Panc1 (cell line): ENCODE data around the gene RPL7L1. TPM values are rescaled to one million over a fixed set of nuclear protein-coding genes. Genes with fewer than 3 reads are reported as not detected.

Source experiments
- ATAC-seq: fragments of 200-7000 bp; cut with Tn5 transposase; 2 replicates; pipeline ENCODE4 v1.9.1; 2020; ENCODE audit warnings: mild to moderate bottlenecking, moderate library complexity
- BruUV-seq: library from RNA; stranded (reverse); fragments of 400-500 nt; replicated peaks from 2 replicates; lab custom pipeline; 2021; lab: Mats Ljungman, UMichigan
- CTCF ChIA-PET: fragments of 300-600 bp; sonication (Branson Sonifier 250); formaldehyde crosslinking; loops from one replicate; lab custom pipeline; 2022; ENCODE audit warnings: antibody characterized with exemption; lab: Charles Lee
- POLR2A ChIA-PET: fragments of 300-600 bp; sonication (Branson Sonifier 250); formaldehyde crosslinking; loops from one replicate; lab custom pipeline; 2022; ENCODE audit warnings: antibody characterized with exemption; lab: Charles Lee
- DNase-seq: peaks from one replicate; pipeline ENCODE4 v3.0.0-alpha.2; 2010; ENCODE audit warnings: low read depth, low spot score
- H3K27ac ChIP-seq: 2 replicates; pipeline ENCODE4 v1.5.1; 2011; ENCODE audit warnings: mild to moderate bottlenecking, low read length, inconsistent platforms
- H3K27me3 ChIP-seq: fragments of 200-500 bp; sonication (Bioruptor generic); 2 replicates; pipeline ENCODE4 v1.6.0; 2014; ENCODE audit warnings: low read length, inconsistent platforms; ENCODE audit not compliant: control insufficient read depth, insufficient read depth
- H3K36me3 ChIP-seq: fragments of 200-500 bp; sonication (Bioruptor generic); 2 replicates; pipeline ENCODE4 v1.5.1; 2014; ENCODE audit warnings: inconsistent platforms, mild to moderate bottlenecking, low read length, moderate library complexity; ENCODE audit not compliant: control insufficient read depth, insufficient read depth
- H3K4me1 ChIP-seq: 2 replicates; pipeline ENCODE4 v1.5.1; 2011; ENCODE audit warnings: inconsistent platforms, mild to moderate bottlenecking, low read length, moderate library complexity; ENCODE audit not compliant: control insufficient read depth, insufficient read depth
- H3K4me3 ChIP-seq, 2 experiments: 2 replicates each; pipeline ENCODE4 v1.5.1; 2011 to 2012; ENCODE audit warnings: low read depth in 2 of 2, low read length in 2 of 2, mild to moderate bottlenecking in 2 of 2, inconsistent platforms in 1 of 2, moderate library complexity in 1 of 2
- H3K9me3 ChIP-seq: fragments of 200-500 bp; sonication (Bioruptor generic); 2 replicates; pipeline ENCODE4 v1.5.1; 2014; ENCODE audit warnings: low read depth, mild to moderate bottlenecking, inconsistent platforms, low read length, moderate library complexity; ENCODE audit not compliant: control insufficient read depth, insufficient read depth
- POLR2AphosphoS5 ChIP-seq: IDR thresholded peaks from 2 replicates; pipeline ENCODE4 v1.6.1; 2012; ENCODE audit warnings: mild to moderate bottlenecking, low read depth, low read length, moderate library complexity
- REST ChIP-seq, 2 experiments: IDR thresholded peaks; 2 replicates each; pipeline ENCODE4 v1.6.1; 2011 to 2012; ENCODE audit warnings: low read depth in 2 of 2, control low read depth in 1 of 2, low read length in 1 of 2, mild to moderate bottlenecking in 1 of 2, moderate library complexity in 1 of 2; ENCODE audit not compliant: insufficient read depth in 1 of 2
- SIN3A ChIP-seq: IDR thresholded peaks from 2 replicates; pipeline ENCODE4 v1.6.1; 2012; ENCODE audit warnings: low read depth, mild to moderate bottlenecking, low read length, moderate library complexity, borderline replicate concordance; ENCODE audit not compliant: insufficient read depth
- TCF7L2 ChIP-seq: IDR thresholded peaks from 2 replicates; pipeline ENCODE4 v1.6.1; 2011; ENCODE audit warnings: mild to moderate bottlenecking, low read depth, low read length, inconsistent platforms
- in situ Hi-C: cut with HindIII; loops from 2 replicates; pipeline ENCODE4 v1.10.0; 2016; ENCODE audit warnings: low sequenced_read_pairs, low pct_unique_long_range_greater_than_20kb
- intact Hi-C: fragments of 100-400 bp; cut with micrococcal nuclease; formaldehyde crosslinking; loops from one replicate; pipeline ENCODE4 v1.10.0; 2022; ENCODE audit not compliant: unreplicated experiment
- total RNA-seq: library from RNA; stranded (reverse); gene quantifications from one replicate; pipeline ENCODE4 v1.2.1, GENCODE V29; 2021; ENCODE audit not compliant: unreplicated experiment
- TF ChIP-seq, protein P1 (sequence below): fragments of 450-650 bp; IDR thresholded peaks from 2 replicates; pipeline ENCODE4 v1.5.1; 2017; ENCODE audit warnings: mild to moderate bottlenecking

RPL7L1 gene
- total RNA-seq, 1 experiment from 2014 or later, result 109 TPM

DNA sequence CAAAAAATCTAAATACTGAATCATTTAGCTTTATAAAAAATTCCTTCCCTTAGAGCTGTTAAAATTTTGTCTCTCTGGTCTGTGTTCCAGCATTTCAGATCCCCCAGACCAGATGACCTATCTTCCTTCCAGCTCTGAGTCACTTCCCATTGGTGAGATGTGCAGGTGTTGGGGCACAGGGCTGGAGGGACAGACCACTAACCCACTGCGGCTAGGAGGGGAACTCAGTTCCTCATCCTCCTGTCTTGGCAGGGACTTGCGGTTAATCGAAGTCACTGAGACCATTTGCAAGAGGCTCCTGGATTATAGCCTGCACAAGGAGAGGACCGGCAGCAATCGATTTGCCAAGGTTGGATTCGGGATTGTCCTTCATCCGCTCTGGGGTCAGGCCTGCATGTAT, 55.9 kb downstream of the RPL7L1 start:
- no peak for TF ChIP-seq SIN3A
- no peak for TF ChIP-seq POLR2AphosphoS5
- no peak for TF ChIP-seq REST (IDR thresholded peaks at IDR 0.05; ENCODE audit: insufficient read depth in 1 of 2, low read depth in 2 of 2, low read length in 1 of 2)
- TF ChIP-seq, protein P1, sequence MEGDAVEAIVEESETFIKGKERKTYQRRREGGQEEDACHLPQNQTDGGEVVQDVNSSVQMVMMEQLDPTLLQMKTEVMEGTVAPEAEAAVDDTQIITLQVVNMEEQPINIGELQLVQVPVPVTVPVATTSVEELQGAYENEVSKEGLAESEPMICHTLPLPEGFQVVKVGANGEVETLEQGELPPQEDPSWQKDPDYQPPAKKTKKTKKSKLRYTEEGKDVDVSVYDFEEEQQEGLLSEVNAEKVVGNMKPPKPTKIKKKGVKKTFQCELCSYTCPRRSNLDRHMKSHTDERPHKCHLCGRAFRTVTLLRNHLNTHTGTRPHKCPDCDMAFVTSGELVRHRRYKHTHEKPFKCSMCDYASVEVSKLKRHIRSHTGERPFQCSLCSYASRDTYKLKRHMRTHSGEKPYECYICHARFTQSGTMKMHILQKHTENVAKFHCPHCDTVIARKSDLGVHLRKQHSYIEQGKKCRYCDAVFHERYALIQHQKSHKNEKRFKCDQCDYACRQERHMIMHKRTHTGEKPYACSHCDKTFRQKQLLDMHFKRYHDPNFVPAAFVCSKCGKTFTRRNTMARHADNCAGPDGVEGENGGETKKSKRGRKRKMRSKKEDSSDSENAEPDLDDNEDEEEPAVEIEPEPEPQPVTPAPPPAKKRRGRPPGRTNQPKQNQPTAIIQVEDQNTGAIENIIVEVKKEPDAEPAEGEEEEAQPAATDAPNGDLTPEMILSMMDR, result no peak
- TF ChIP-seq TCF7L2, result no peak
- H3K4me3 ChIP-seq, result no peak overlapping the region
- BruUV-seq, result no TSS peak
- H3K27ac ChIP-seq, result no peak overlapping the region
- H3K27me3 ChIP-seq, result no peaks in the 10 kb centered on the region
- intact Hi-C loops, result no loop called here
- ChIA-PET CTCF (no interaction called here), POLR2A (no interaction called here)
- peaks cover 6% of the 10 kb centered on the region; the same call in 1 of the 2 replicates for H3K36me3 ChIP-seq
- no peak for ATAC-seq
- H3K4me1 ChIP-seq, result no peaks in the 10 kb centered on the region
- no peak for DNase-seq
- H3K9me3 ChIP-seq, result no peaks in the 10 kb centered on the region
- in situ Hi-C loops, result no loop called here

DNA sequence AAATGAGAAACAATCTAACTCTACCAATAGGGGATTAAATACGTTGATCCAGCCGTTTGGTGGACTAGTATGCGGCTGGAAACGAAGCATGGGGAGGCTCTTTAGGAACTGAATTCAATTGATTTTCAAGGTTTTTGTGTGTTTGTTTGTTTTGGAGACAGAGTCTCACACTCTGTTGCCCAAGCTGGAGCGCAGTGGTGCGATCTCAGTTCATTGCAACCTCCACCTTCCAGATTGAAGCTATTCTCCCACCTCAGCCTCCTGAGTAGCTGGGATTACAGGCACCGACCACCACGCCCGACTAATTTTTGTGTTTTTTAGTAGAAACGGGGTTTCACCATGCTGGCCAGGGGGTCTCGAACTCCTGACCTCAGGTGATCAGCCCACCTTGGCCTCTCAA, 57.0 kb downstream of the RPL7L1 start:
- ChIA-PET CTCF (no interaction called here), POLR2A (no interaction called here)
- H3K4me1 ChIP-seq, result no peaks in the 10 kb centered on the region
- no TSS peak for BruUV-seq
- H3K4me3 ChIP-seq, result no peak overlapping the region
- no peaks in the 10 kb centered on the region for H3K27me3 ChIP-seq
- peaks cover 6% of the 10 kb centered on the region; the same call in 1 of the 2 replicates for H3K36me3 ChIP-seq
- DNase-seq (no peak), ATAC-seq (no peak)
- intact Hi-C loops, result no loop called here
- TF ChIP-seq, protein P1, result no peak
- no peak for TF ChIP-seq REST (IDR thresholded peaks at IDR 0.05; ENCODE audit: insufficient read depth in 1 of 2, low read depth in 2 of 2, low read length in 1 of 2)
- TF ChIP-seq SIN3A, result no peak
- TF ChIP-seq POLR2AphosphoS5, result no peak
- no peak for TF ChIP-seq TCF7L2
- in situ Hi-C loops, result no loop called here
- H3K9me3 ChIP-seq, result no peaks in the 10 kb centered on the region
- H3K27ac ChIP-seq, result no peak overlapping the region
